Liver (tissue), 10 donors: Measurements from ENCODE around the gene EIF4H. TPM values are rescaled to one million over a fixed set of nuclear protein-coding genes. Genes with fewer than 3 reads are reported as not detected.

ENCODE experiments used
- DNase-seq: peaks from one replicate; pipeline ENCODE4 v3.0.0-alpha.2; 2017; ENCODE audit warnings: low spot score
- H3K27ac ChIP-seq, 2 donors: one replicate each; pipeline ENCODE4 v1.7.0; 2013; ENCODE audit warnings: inconsistent platforms in 2 of 2, low read length in 2 of 2, control low read depth in 1 of 2, low read depth in 1 of 2, mild to moderate bottlenecking in 1 of 2
- H3K27me3 ChIP-seq, 4 donors: one replicate each; pipeline versions ENCODE4 v1.6.1 to v1.7.0; 2013; ENCODE audit warnings: low read length in 3 of 4, inconsistent platforms in 1 of 4, mild to moderate bottlenecking in 1 of 4, moderate library complexity in 1 of 4; ENCODE audit not compliant: control insufficient read depth in 4 of 4, insufficient read depth in 4 of 4
- H3K36me3 ChIP-seq, 4 donors: one replicate each; pipeline versions ENCODE4 v1.6.1 to v1.7.0; 2013; ENCODE audit warnings: low read length in 3 of 4, mild to moderate bottlenecking in 3 of 4, low read depth in 1 of 4, moderate library complexity in 1 of 4; ENCODE audit not compliant: control insufficient read depth in 4 of 4, insufficient read depth in 3 of 4
- H3K4me1 ChIP-seq, 4 donors: one replicate each; pipeline versions ENCODE4 v1.6.1 to v1.7.0; 2013; ENCODE audit warnings: low read length in 3 of 4, mild to moderate bottlenecking in 3 of 4, moderate library complexity in 1 of 4; ENCODE audit not compliant: control insufficient read depth in 4 of 4, insufficient read depth in 4 of 4
- H3K4me3 ChIP-seq, 3 donors: one replicate each; pipeline versions ENCODE4 v1.6.1 to v1.7.0; 2013; ENCODE audit warnings: low read length in 3 of 3, control low read depth in 1 of 3, low read depth in 1 of 3, mild to moderate bottlenecking in 1 of 3
- H3K9ac ChIP-seq, 2 donors: one replicate each; pipeline ENCODE4 v1.7.0; 2013; ENCODE audit warnings: low read length in 2 of 2, mild to moderate bottlenecking in 2 of 2, moderate library complexity in 2 of 2, control low read depth in 1 of 2, low read depth in 1 of 2
- H3K9me3 ChIP-seq, 4 donors: one replicate each; pipeline versions ENCODE4 v1.6.1 to v1.7.0; 2013; ENCODE audit warnings: low read length in 3 of 4; ENCODE audit not compliant: control insufficient read depth in 4 of 4
- ATF3 ChIP-seq: IDR thresholded peaks from 2 replicates; pipeline ENCODE4 v1.6.1; 2016; ENCODE audit warnings: antibody characterized with exemption
- EGR1 ChIP-seq, 2 donors: IDR thresholded peaks; 2 replicates each; pipeline ENCODE4 v1.6.1; 2016 to 2018; ENCODE audit warnings: antibody characterized with exemption in 2 of 2, low read depth in 2 of 2
- FOXA1 ChIP-seq: IDR thresholded peaks from 2 replicates; pipeline ENCODE4 v1.6.1; 2016; ENCODE audit warnings: antibody characterized with exemption
- FOXA2 ChIP-seq: IDR thresholded peaks from 2 replicates; pipeline ENCODE4 v1.6.1; 2016; ENCODE audit warnings: antibody characterized with exemption
- GABPA ChIP-seq, 2 donors: IDR thresholded peaks in 1 of 2; conservative IDR thresholded peaks in 1 of 2; 2 replicates each; pipeline ENCODE4 v1.6.1; 2016; ENCODE audit warnings: antibody characterized with exemption in 2 of 2, mild to moderate bottlenecking in 1 of 2, moderate library complexity in 1 of 2
- HNF4A ChIP-seq, 2 donors: conservative IDR thresholded peaks; 2 replicates each; pipeline ENCODE4 v1.6.1; 2016; ENCODE audit warnings: antibody characterized with exemption in 2 of 2, mild to moderate bottlenecking in 2 of 2
- HNF4G ChIP-seq: IDR thresholded peaks from 2 replicates; pipeline ENCODE4 v1.6.1; 2016; ENCODE audit warnings: antibody characterized with exemption
- JUND ChIP-seq, 2 donors: IDR thresholded peaks; 2 replicates each; pipeline ENCODE4 v1.6.1; 2016; ENCODE audit warnings: antibody characterized with exemption in 2 of 2
- NR2F2 ChIP-seq: IDR thresholded peaks from 2 replicates; pipeline ENCODE4 v1.6.1; 2016; ENCODE audit warnings: antibody characterized with exemption
- RAD21 ChIP-seq, 2 donors: IDR thresholded peaks; 2 replicates each; pipeline ENCODE4 v1.6.1; 2016; ENCODE audit warnings: antibody characterized with exemption in 2 of 2, mild to moderate bottlenecking in 2 of 2
- REST ChIP-seq: IDR thresholded peaks from 2 replicates; pipeline ENCODE4 v1.6.1; 2016; ENCODE audit warnings: antibody characterized with exemption, mild to moderate bottlenecking
- RXRA ChIP-seq, 2 donors: IDR thresholded peaks; 2 replicates each; pipeline ENCODE4 v1.6.1; 2017 to 2018; ENCODE audit warnings: antibody characterized with exemption in 2 of 2, mild to moderate bottlenecking in 1 of 2
- SP1 ChIP-seq: IDR thresholded peaks from 2 replicates; pipeline ENCODE4 v1.6.1; 2018; ENCODE audit warnings: antibody characterized with exemption, mild to moderate bottlenecking
- TAF1 ChIP-seq: conservative IDR thresholded peaks from 2 replicates; pipeline ENCODE4 v1.6.1; 2016; ENCODE audit warnings: antibody characterized with exemption, mild to moderate bottlenecking
- YY1 ChIP-seq: IDR thresholded peaks from 2 replicates; pipeline ENCODE4 v1.6.1; 2016; ENCODE audit warnings: antibody characterized with exemption, mild to moderate bottlenecking
- WGBS: extraction: QIAGEN DNeasy Blood & Tissue Kit; methylation state at CpG from one replicate; pipeline ENCODE4 v1.1.7; 2013; 5-methylcytosine and 5-hydroxymethylcytosine counted together
- polyA plus RNA-seq, 2 donors: library from polyadenylated mRNA; stranded (reverse) in 1 of 2; unstranded in 1 of 2; fragments of 200-250 nt in 1 of 2; fragments of >200 nt in 1 of 2; fragmentation: Nextera tagmentation in 1 of 2; extraction: Ambion mirVana in 1 of 2; gene quantifications; one replicate each; pipeline versions ENCODE4 v1.2.1 to v1.2.3, GENCODE V29; 2013 to 2015
- small RNA-seq: library from RNA; depleted of rRNA; stranded (forward); fragments of <200 nt; gene quantifications from one replicate; pipeline ENCODE3, GENCODE V24; 2014
- total RNA-seq, 2 donors: library from RNA; depleted of rRNA; stranded (reverse); fragments of >200 nt; gene quantifications; one replicate each; pipeline ENCODE4 v1.2.3, GENCODE V29; 2014
- TF ChIP-seq, protein P1 (sequence below): fragments of 150-350 bp; IDR thresholded peaks from 2 replicates; pipeline ENCODE4 v1.5.1; 2017; ENCODE audit warnings: improper control_type of control experiment, low read depth, low read length; ENCODE audit not compliant: missing input control
- TF ChIP-seq, protein P2 (sequence below): IDR thresholded peaks from 2 replicates; pipeline ENCODE4 v1.6.1; 2016; ENCODE audit warnings: antibody characterized with exemption
- TF ChIP-seq, protein P3 (sequence below): IDR thresholded peaks from 2 replicates; pipeline ENCODE4 v1.6.1; 2016; ENCODE audit warnings: antibody characterized with exemption
- donor health status: healthy.
- donor health status: healthy.
- donor health status: healthy.
- donor health status: healthy.
- donor health status: healthy.

EIF4H gene
- total and polyA plus RNA-seq, 4 donors, result 81.6 to 166 (median 152) TPM

DNA sequence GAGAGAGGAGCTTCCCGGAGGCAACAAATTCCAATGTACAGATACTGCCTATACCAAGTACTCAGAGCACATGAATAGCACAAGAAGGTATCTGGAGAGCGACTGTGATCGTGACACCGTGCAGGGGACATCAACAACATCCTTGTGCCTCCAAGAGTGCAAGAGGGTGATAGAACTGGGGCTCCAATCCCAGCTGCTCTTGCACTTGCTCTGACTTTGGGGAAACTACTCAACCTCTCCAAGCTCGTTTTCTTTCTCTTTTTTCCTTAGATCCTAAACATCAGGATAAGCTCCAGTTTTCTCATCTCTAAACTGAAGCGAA lies 67.9 kb downstream of the EIF4H start:
- Histone ChIP-seq H3K27me3 (no peaks in the 10 kb centered on the region), H3K27ac (no peak overlapping the region), H3K4me1 (peaks cover 2 to 9% (median 7%) of the 10 kb centered on the region in 4 donors), H3K36me3 (peaks cover 14 to 52% (median 28%) of the 10 kb centered on the region in 4 donors), H3K4me3 (no peak overlapping the region), H3K9ac (no peak overlapping the region), H3K9me3 (no peaks in the 10 kb centered on the region)
- 93% methylated on average over 6 of the region's 6 CpGs for WGBS
- DNase-seq, result no peak
- TF ChIP-seq JUND (IDR thresholded peaks at IDR 0.05) (no peak), TAF1 (no peak), FOXA2 (no peak), RXRA (IDR thresholded peaks at IDR 0.05) (no peak), YY1 (no peak)

DNA sequence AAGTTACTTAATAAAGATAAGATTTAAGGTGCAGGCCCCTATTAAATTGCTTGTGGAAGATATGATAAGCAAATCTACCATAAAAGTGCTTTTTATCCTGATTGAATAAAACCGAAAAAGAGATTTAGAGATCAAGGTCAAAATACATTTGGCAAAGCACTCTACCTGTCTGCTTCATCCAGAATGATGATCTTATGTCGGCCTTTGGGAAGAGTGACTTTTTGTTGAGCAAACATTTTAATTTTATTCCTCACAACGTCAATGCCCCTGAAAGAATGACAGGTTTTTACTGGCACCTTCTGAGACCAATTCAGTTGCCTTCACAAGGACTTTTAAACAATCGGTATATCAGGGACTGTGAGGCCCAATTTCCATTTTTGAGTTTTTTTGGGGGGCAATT lies 72.3 kb downstream of the EIF4H start:
- H3K4me3 ChIP-seq, result no peak overlapping the region
- no peaks in the 10 kb centered on the region for H3K9me3 ChIP-seq
- peaks cover 0 to 13% (median 11%) of the 10 kb centered on the region in 4 donors for H3K4me1 ChIP-seq
- no peak overlapping the region for H3K27ac ChIP-seq
- H3K36me3 ChIP-seq, result peaks cover 8 to 38% (median 16%) of the 10 kb centered on the region in 4 donors
- no peak for DNase-seq
- WGBS, result 44% methylated on average over 4 of the region's 4 CpGs
- TF ChIP-seq HNF4A (conservative IDR thresholded peaks at IDR 0.05) (no peak), FOXA2 (no peak), RXRA (IDR thresholded peaks at IDR 0.05) (no peak), JUND (IDR thresholded peaks at IDR 0.05) (no peak), GABPA (IDR thresholded peaks at IDR 0.05 in 1 of 2, conservative IDR thresholded peaks at IDR 0.05 in 1 of 2) (no peak), ATF3 (no peak), TAF1 (no peak), REST (no peak), FOXA1 (no peak), YY1 (no peak), NR2F2 (no peak), SP1 (no peak), HNF4G (no peak), EGR1 (IDR thresholded peaks at IDR 0.05; ENCODE audit: low read depth in 2 of 2) (no peak), RAD21 (IDR thresholded peaks at IDR 0.05) (no peak)
- TF ChIP-seq, protein P1, sequence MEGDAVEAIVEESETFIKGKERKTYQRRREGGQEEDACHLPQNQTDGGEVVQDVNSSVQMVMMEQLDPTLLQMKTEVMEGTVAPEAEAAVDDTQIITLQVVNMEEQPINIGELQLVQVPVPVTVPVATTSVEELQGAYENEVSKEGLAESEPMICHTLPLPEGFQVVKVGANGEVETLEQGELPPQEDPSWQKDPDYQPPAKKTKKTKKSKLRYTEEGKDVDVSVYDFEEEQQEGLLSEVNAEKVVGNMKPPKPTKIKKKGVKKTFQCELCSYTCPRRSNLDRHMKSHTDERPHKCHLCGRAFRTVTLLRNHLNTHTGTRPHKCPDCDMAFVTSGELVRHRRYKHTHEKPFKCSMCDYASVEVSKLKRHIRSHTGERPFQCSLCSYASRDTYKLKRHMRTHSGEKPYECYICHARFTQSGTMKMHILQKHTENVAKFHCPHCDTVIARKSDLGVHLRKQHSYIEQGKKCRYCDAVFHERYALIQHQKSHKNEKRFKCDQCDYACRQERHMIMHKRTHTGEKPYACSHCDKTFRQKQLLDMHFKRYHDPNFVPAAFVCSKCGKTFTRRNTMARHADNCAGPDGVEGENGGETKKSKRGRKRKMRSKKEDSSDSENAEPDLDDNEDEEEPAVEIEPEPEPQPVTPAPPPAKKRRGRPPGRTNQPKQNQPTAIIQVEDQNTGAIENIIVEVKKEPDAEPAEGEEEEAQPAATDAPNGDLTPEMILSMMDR, result no peak
- TF ChIP-seq, protein P2, sequence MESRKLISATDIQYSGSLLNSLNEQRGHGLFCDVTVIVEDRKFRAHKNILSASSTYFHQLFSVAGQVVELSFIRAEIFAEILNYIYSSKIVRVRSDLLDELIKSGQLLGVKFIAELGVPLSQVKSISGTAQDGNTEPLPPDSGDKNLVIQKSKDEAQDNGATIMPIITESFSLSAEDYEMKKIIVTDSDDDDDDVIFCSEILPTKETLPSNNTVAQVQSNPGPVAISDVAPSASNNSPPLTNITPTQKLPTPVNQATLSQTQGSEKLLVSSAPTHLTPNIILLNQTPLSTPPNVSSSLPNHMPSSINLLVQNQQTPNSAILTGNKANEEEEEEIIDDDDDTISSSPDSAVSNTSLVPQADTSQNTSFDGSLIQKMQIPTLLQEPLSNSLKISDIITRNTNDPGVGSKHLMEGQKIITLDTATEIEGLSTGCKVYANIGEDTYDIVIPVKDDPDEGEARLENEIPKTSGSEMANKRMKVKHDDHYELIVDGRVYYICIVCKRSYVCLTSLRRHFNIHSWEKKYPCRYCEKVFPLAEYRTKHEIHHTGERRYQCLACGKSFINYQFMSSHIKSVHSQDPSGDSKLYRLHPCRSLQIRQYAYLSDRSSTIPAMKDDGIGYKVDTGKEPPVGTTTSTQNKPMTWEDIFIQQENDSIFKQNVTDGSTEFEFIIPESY, result no peak
- TF ChIP-seq, protein P3, sequence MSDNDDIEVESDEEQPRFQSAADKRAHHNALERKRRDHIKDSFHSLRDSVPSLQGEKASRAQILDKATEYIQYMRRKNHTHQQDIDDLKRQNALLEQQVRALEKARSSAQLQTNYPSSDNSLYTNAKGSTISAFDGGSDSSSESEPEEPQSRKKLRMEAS, result no peak
- H3K27me3 ChIP-seq, result no peaks in the 10 kb centered on the region
- no peak overlapping the region for H3K9ac ChIP-seq

Small RNA genes lying within 50 kb of the gene (small RNA-seq; reads per million reads assigned to genes)
- gene MIR590, result 0.73 reads per million, percentile 70 among the genes with 10 or more reads in this experiment

Other genes with a start within 250 kb of the EIF4H start
- gene ELN, start 146.2 kb upstream of the EIF4H start, total RNA-seq, result 10 to 100 TPM in 1 of 2 donors, 1 to 10 TPM in 1; 8.7 to 16.3 TPM
- gene ELN, start 146.2 kb upstream of the EIF4H start, polyA plus RNA-seq, result 10 to 100 TPM in 1 of 2 donors, 1 to 10 TPM in 1; 2.7 to 10.6 TPM
- 1 to 10 TPM; 3.6 to 4.1 TPM for gene LIMK1, start 90.6 kb upstream of the EIF4H start, total RNA-seq
- gene LIMK1, start 90.6 kb upstream of the EIF4H start, polyA plus RNA-seq, result 1 to 10 TPM in 1 of 2 donors, under 1 TPM in 1; 0.63 to 3.3 TPM
- 1 to 10 TPM; 7.2 to 8.3 TPM for gene LAT2, start 35.6 kb downstream of the EIF4H start, total RNA-seq
- 1 to 10 TPM; 4.8 to 5.3 TPM for gene LAT2, start 35.6 kb downstream of the EIF4H start, polyA plus RNA-seq
- gene RFC2, start 80.0 kb downstream of the EIF4H start, total RNA-seq, result 10 to 100 TPM; 12.8 to 23.8 TPM
- gene RFC2, start 80.0 kb downstream of the EIF4H start, polyA plus RNA-seq, result 10 to 100 TPM; 14.1 to 15.6 TPM
- gene CLIP2, start 115.1 kb downstream of the EIF4H start, total RNA-seq, result 1 to 10 TPM; 3.4 to 6.3 TPM
- 1 to 10 TPM; 1.4 to 1.5 TPM for gene CLIP2, start 115.1 kb downstream of the EIF4H start, polyA plus RNA-seq